Measurements from ENCODE around the gene TMEM184B. TPM values are rescaled to one million over a fixed set of nuclear protein-coding genes. Genes with fewer than 3 reads are reported as not detected.

TMEM184B gene
- total and polyA plus RNA-seq, 10 of the 15 experiments (the other 5 are each of a cell fraction or from before 2014, with no cell fraction given) = 0.56 to 22.4 (median 7.9) TPM

GRCh38 chr22:38272373-38273134 lies at the start of gene TMEM184B (continued):
- TF ChIP-seq PBX3 (IDR thresholded peaks at IDR 0.05; ENCODE audit: insufficient replicate concordance, low read depth, low read length) (no peak), POLR2AphosphoS2 (IDR thresholded peaks at IDR 0.05; ENCODE audit: low read depth, low read length) (no peak), HDAC6 (IDR thresholded peaks at IDR 0.05; ENCODE audit: unreplicated experiment) (no peak), GATAD2B (conservative IDR thresholded peaks at IDR 0.05; ENCODE audit: low read depth) (peak; percentile 94), MYB (IDR thresholded peaks at IDR 0.05; ENCODE audit: borderline replicate concordance, low read depth, low read length) (no peak), GABPA (IDR thresholded peaks at IDR 0.05; ENCODE audit: low read depth) (no peak), CREB1 (IDR thresholded peaks at IDR 0.05; ENCODE audit: low read depth) (no peak), TCF3 (IDR thresholded peaks at IDR 0.05; ENCODE audit: borderline replicate concordance, insufficient read depth, low read depth, low read length) (no peak), BMI1 (IDR thresholded peaks at IDR 0.05; ENCODE audit: borderline replicate concordance) (no peak), MTA2 (IDR thresholded peaks at IDR 0.05; ENCODE audit: low read depth) (no peak), ZBTB40 (IDR thresholded peaks at IDR 0.05; ENCODE audit: borderline replicate concordance) (no peak), STAT1 (conservative IDR thresholded peaks at IDR 0.05) (no peak), BCLAF1 (IDR thresholded peaks at IDR 0.05) (no peak), IKZF1 (conservative IDR thresholded peaks at IDR 0.05) (peak; percentile 81), KAT2A (conservative IDR thresholded peaks at IDR 0.05; ENCODE audit: control insufficient read depth, low read depth, low read length) (no peak), PAX8 (IDR thresholded peaks at IDR 0.05) (no peak), SMC3 (IDR thresholded peaks at IDR 0.05; ENCODE audit: borderline replicate concordance, low read length) (no peak), YY1 (IDR thresholded peaks at IDR 0.05; ENCODE audit: low read depth, low read length) (peak; percentile 8; the same call in 1 of the 2 replicates), TAF1 (IDR thresholded peaks at IDR 0.05; ENCODE audit: borderline replicate concordance, low read depth, low read length) (no peak), RBBP5 (conservative IDR thresholded peaks at IDR 0.05) (no peak), EED (IDR thresholded peaks at IDR 0.05; ENCODE audit: low read depth) (no peak)
- TF ChIP-seq, protein P1, sequence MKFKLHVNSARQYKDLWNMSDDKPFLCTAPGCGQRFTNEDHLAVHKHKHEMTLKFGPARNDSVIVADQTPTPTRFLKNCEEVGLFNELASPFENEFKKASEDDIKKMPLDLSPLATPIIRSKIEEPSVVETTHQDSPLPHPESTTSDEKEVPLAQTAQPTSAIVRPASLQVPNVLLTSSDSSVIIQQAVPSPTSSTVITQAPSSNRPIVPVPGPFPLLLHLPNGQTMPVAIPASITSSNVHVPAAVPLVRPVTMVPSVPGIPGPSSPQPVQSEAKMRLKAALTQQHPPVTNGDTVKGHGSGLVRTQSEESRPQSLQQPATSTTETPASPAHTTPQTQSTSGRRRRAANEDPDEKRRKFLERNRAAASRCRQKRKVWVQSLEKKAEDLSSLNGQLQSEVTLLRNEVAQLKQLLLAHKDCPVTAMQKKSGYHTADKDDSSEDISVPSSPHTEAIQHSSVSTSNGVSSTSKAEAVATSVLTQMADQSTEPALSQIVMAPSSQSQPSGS (IDR thresholded peaks at IDR 0.05; ENCODE audit: low read length) = no peak

All from GM12878 (cell line).